Adrenal gland (tissue), 12 donors: ENCODE measurements around the gene ACY1. TPM values are rescaled to one million over a fixed set of nuclear protein-coding genes. Genes with fewer than 3 reads are reported as not detected.

Experiments used
- DNase-seq, 7 donors: peaks; one replicate each; pipeline ENCODE4 v3.0.0-alpha.2; 2019 to 2020
- H3K27ac ChIP-seq, 5 donors: fragments of 200-600 bp; sonication (generic) in 4 of 5; 1 replicate in 3 of 5; 2 replicates in 2 of 5; pipeline versions ENCODE4 v1.5.1 to v1.8.0; 2016 to 2020; ENCODE audit warnings: mild to moderate bottlenecking in 1 of 5
- H3K27me3 ChIP-seq: fragments of 200-600 bp; 2 replicates; pipeline ENCODE4 v1.8.0; 2021
- H3K36me3 ChIP-seq, 2 donors: fragments of 200-600 bp; replicated peaks in 1 of 2; 1 replicate in 1 of 2; 2 replicates in 1 of 2; pipeline versions ENCODE4 v1.5.1 to v1.8.0; 2018 to 2022
- H3K4me1 ChIP-seq, 2 donors: fragments of 200-600 bp; replicated peaks in 1 of 2; 1 replicate in 1 of 2; 2 replicates in 1 of 2; pipeline versions ENCODE4 v1.5.1 to v1.8.0; 2018 to 2021
- H3K4me3 ChIP-seq, 4 donors: fragments of 200-600 bp; sonication (generic) in 3 of 4; one replicate each; pipeline ENCODE4 v1.5.1; 2016 to 2018
- H3K9me3 ChIP-seq, 3 donors: fragments of 200-600 bp; sonication (generic) in 1 of 3; replicated peaks in 1 of 3; 1 replicate in 2 of 3; 2 replicates in 1 of 3; pipeline versions ENCODE4 v1.5.1 to v1.8.0; 2016 to 2021
- POLR2A ChIP-seq, 2 donors: fragments of 450-650 bp; IDR thresholded peaks; one replicate each; pipeline ENCODE4 v1.6.1; 2017; ENCODE audit warnings: antibody characterized with exemption in 2 of 2, mild to moderate bottlenecking in 2 of 2, moderate library complexity in 1 of 2
- WGBS, 4 donors: extraction: QIAGEN DNeasy Blood & Tissue Kit in 2 of 4; methylation state at CpG; one replicate each; pipeline versions ENCODE4 v1.1.5 to v1.1.7; 2013 to 2017; 5-methylcytosine and 5-hydroxymethylcytosine counted together
- intact Hi-C, 2 donors: fragments of 100-400 bp; cut with DNase I; formaldehyde crosslinking; loops; one replicate each; pipeline versions ENCODE4 v1.14.1 to v1.15.0; 2022 to 2023
- polyA plus RNA-seq, 3 donors: library from polyadenylated mRNA; stranded (reverse); fragments of 200-250 nt in 2 of 3; fragments of 350-450 nt in 1 of 3; fragmentation: Illumina TruSeq in 1 of 3; extraction: RNeasy Lipid Tissue Mini Kit (QIAGEN cat#74804) in 1 of 3; gene quantifications; one replicate each; pipeline ENCODE4 v1.2.3, GENCODE V29; 2013 to 2014
- total RNA-seq, 9 donors: library from RNA; depleted of rRNA in 4 of 9; stranded (reverse); fragments of >200 nt in 4 of 9; fragments of 120-200 nt in 1 of 9; fragmentation: NEBNext Ultra II Directional in 1 of 9; extraction: Animal tissue kit (Norgen Biotek cat#: 25700) in 1 of 9; gene quantifications; one replicate each; pipeline versions ENCODE4 v1.1.0 to v1.2.4, GENCODE V29; 2013 to 2023
- TF ChIP-seq, protein P1 (sequence below), 6 experiments: fragments of 450-650 bp in 4 of 6; fragments of 200-600 bp in 2 of 6; sonication (generic) in 1 of 6; IDR thresholded peaks; 1 replicate in 5 of 6; 2 replicates in 1 of 6; pipeline versions ENCODE4 v1.5.1 to v1.8.0; 2016 to 2021; ENCODE audit warnings: antibody characterized with exemption in 6 of 6, mild to moderate bottlenecking in 2 of 6, moderate library complexity in 1 of 6
- donor health status: healthy with polysubstance abuse.
- donor health status: Bipolar disorder and iron deficiency.
- donor health status: DM: yes; HTN: yes; CAD: no.
- donor health status: DM: no; HTN: no; CAD: no.
- donor health status: DM: no; HTN: no; CAD: no.
- donor health status: DM: yes; HTN: yes; CAD: no.

ACY1 gene
- total and polyA plus RNA-seq, 12 donors: 37.3 to 122 (median 74.2) TPM

DNA sequence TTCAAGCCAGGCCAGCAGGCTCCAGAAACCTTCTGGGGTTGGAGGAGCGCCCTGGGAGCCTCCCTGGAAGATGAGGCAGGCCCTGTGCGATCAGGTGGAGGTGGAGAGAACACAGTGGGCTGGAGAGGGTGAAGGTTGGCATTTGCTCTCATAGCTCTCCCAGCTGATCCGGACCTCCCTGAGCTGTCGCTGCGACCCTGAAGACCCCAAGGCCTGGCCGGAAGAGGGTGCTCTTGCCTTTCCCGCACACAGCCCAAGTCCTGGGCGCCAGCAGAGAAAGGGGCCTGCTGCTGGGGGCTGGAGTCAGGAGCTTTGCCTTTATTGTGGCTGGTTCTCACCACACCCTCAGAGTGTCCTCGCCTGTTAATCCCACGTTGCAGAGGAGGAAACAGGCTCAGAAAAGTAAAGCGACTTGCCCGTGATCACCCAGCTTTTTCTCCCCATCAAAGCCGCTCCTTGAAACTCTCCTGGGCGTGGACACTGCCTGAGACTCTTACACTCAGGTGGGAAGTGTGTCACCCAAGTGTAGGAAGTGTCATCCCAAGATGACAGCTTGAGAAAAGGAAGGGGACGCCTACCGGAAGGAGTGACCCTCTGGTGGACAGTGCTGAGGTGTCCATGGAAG is 20.9 kb downstream of the ACY1 start:
- Histone ChIP-seq H3K36me3 (no peaks in the 10 kb centered on the region), H3K9me3 (no peaks in the 10 kb centered on the region), H3K27ac (peak overlapping the region in 2 of 5 donors; percentile 56 to 64), H3K27me3 (no peaks in the 10 kb centered on the region), H3K4me3 (no peak overlapping the region), H3K4me1 (peaks cover 0 to 27% of the 10 kb centered on the region in 2 donors)
- DNase-seq: peak in 3 of 7 donors; percentile 33 to 75 (median 51)
- intact Hi-C loops: loop anchor here (5.0 kb wide), 3 partner anchors 48 to 118 kb away; partner anchors contain the start of gene DUSP7 (in 1 of the 2)
- TF ChIP-seq, protein P1, sequence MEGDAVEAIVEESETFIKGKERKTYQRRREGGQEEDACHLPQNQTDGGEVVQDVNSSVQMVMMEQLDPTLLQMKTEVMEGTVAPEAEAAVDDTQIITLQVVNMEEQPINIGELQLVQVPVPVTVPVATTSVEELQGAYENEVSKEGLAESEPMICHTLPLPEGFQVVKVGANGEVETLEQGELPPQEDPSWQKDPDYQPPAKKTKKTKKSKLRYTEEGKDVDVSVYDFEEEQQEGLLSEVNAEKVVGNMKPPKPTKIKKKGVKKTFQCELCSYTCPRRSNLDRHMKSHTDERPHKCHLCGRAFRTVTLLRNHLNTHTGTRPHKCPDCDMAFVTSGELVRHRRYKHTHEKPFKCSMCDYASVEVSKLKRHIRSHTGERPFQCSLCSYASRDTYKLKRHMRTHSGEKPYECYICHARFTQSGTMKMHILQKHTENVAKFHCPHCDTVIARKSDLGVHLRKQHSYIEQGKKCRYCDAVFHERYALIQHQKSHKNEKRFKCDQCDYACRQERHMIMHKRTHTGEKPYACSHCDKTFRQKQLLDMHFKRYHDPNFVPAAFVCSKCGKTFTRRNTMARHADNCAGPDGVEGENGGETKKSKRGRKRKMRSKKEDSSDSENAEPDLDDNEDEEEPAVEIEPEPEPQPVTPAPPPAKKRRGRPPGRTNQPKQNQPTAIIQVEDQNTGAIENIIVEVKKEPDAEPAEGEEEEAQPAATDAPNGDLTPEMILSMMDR (IDR thresholded peaks at IDR 0.05): peak in 4 of 6 experiments; percentile 34 to 63 (median 48)
- no peak for TF ChIP-seq POLR2A (IDR thresholded peaks at IDR 0.05)
- 65 to 70% (median 66%) methylated on average over 11 to 16 of the region's 16 CpGs for WGBS, 4 donors

DNA sequence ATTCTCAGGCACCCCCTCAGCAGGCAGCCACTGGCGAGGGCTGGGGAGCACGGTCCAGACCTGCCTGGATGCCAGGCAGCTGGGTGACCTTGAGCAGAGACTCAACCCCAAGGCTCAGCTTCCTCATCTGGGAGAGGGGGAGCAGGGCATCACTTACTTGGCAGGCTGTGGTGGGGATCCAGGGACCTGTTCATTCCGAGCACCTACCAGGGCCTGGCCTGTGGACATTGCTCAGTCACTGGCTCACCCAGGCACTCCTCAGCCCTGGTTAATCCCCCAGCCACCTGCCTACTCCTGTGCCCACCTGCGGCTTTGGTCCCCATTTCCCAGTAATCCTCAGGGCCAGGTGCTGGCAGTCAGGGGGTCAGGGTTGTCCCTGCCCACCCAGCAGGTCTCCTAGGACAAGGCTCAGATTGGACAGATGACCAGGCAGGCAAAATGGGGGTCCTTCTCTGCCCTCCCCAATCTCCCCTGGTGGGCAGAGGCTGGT is 21.6 kb downstream of the ACY1 start:
- intact Hi-C loops: loop anchor here (5.0 kb wide), 3 partner anchors 47 to 117 kb away; partner anchors contain the start of gene DUSP7 (in 1 of the 2)
- Histone ChIP-seq H3K27me3 (no peaks in the 10 kb centered on the region), H3K27ac (peak overlapping the region in 2 of 5 donors; percentile 56 to 64), H3K9me3 (no peaks in the 10 kb centered on the region), H3K4me1 (peaks cover 0 to 27% of the 10 kb centered on the region in 2 donors), H3K4me3 (no peak overlapping the region), H3K36me3 (no peaks in the 10 kb centered on the region)
- TF ChIP-seq, protein P1 (IDR thresholded peaks at IDR 0.05): no peak
- TF ChIP-seq POLR2A (IDR thresholded peaks at IDR 0.05): no peak
- 73 to 90% (median 79%) methylated on average over 2 to 4 of the region's 4 CpGs for WGBS, 4 donors
- DNase-seq: no peak

DNA sequence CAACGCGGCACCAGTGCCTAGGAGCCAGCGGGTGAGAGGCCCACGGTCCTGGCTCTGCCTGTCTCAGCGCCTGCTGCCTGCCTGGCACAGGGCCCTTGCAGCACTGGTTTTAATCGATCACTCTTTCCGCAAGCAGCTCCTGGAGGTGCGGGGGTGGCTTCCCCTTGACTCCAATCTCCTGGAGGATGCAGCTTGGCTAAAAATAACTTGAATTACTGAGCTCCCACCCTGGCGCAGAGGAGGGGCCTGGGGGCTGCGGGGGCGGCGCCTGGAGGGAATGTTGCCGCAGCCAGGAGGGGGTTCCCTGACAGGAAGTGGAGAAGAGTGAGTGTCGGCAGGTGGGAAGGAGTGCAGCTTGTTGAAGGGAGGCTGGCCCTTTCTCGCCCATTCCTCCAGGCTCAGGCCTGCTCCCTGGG is 22.2 kb downstream of the ACY1 start:
- no peaks in the 10 kb centered on the region for H3K27me3 ChIP-seq
- H3K9me3 ChIP-seq: no peaks in the 10 kb centered on the region
- no peaks in the 10 kb centered on the region for H3K36me3 ChIP-seq
- H3K27ac ChIP-seq: peak overlapping the region in 2 of 5 donors; percentile 56 to 64
- WGBS, 4 donors: 10 to 22% (median 13%) methylated on average over 7 to 15 of the region's 15 CpGs
- TF ChIP-seq POLR2A (IDR thresholded peaks at IDR 0.05): no peak
- TF ChIP-seq, protein P1 (IDR thresholded peaks at IDR 0.05): no peak
- peak in 4 of 7 donors; percentile 54 to 88 (median 62) for DNase-seq
- intact Hi-C loops: no loop called here
- H3K4me3 ChIP-seq: no peak overlapping the region
- peaks cover 0 to 27% of the 10 kb centered on the region in 2 donors for H3K4me1 ChIP-seq

DNA sequence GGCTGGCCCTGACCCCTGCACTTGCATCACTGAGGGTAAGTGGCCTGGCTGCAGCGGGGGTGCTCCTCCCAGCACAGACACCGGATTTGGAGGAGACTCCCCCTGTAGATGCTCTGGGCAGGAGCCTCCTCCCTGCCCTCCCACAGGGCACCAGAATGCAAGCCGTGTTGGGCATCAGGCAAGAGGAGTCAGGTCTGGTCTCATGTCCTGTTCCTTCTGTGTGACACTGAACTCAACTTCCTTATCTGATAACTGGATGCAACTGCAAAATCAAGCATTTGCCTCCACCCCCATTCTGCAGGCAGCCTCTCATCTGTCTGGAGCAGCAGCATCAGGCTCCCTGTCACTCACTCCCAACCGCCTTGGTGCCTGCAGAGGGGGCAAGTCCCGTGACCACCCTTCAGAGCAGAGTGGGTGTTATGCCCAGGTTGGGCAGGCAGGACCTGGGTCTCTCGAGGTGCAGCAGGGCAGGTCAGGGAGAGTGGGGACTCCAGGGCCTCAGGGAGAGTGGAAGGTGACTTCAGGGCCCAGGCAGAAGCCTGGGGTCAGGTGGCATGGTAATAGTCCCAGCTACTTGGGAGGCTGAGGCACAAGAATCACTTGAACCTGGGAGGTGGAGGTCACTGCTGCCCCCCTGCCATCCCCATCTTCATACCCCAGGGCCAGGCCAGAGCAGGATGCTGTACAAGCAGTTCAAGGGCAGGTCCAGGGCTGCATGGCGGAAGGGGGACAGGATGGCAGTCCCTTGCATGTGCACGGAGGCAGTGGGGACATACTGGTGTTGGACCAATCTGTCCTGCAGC is 22.9 kb downstream of the ACY1 start:
- TF ChIP-seq POLR2A (IDR thresholded peaks at IDR 0.05): no peak
- TF ChIP-seq, protein P1 (IDR thresholded peaks at IDR 0.05): no peak
- no peaks in the 10 kb centered on the region for H3K9me3 ChIP-seq
- H3K4me3 ChIP-seq: no peak overlapping the region
- intact Hi-C loops: no loop called here
- peak overlapping the region in 2 of 5 donors; percentile 56 to 64 for H3K27ac ChIP-seq
- H3K27me3 ChIP-seq: no peaks in the 10 kb centered on the region
- WGBS, 4 donors: 39 to 77% (median 52%) methylated on average over 5 to 8 of the region's 8 CpGs
- H3K36me3 ChIP-seq: no peaks in the 10 kb centered on the region
- H3K4me1 ChIP-seq: peaks cover 0 to 27% of the 10 kb centered on the region in 2 donors
- DNase-seq: no peak
